Measurements from ENCODE around the gene GALNT5. TPM values are rescaled to one million over a fixed set of nuclear protein-coding genes. Genes with fewer than 3 reads are reported as not detected.

GALNT5 gene
- total RNA-seq, 2 donors from 2014 or later: not detected

- H3K9me3 Mint-ChIP-seq: peaks cover 0 to 2% of the 10 kb centered on the region in 2 donors
- H3K4me1 Mint-ChIP-seq (ENCODE audit: low read depth): no peaks in the 10 kb centered on the region
- no peak overlapping the region for H3K4me3 Mint-ChIP-seq
- DNase-seq: no peak
- peaks cover 0 to 4% of the 10 kb centered on the region in 2 donors for H3K36me3 Mint-ChIP-seq (ENCODE audit: insufficient read depth in 2 of 2)
- no peak overlapping the region for H3K27ac Mint-ChIP-seq
- no peak for ATAC-seq (replicated peaks in 1 of 2)
- H3K27me3 Mint-ChIP-seq (ENCODE audit: low read depth): peaks cover 35% of the 10 kb centered on the region
Measured at GRCh38 chr2:157281316-157281715, 23.8 kb downstream of the GALNT5 start.

GRCh38 chr2:157283468-157283867 is 26.0 kb downstream of the GALNT5 start:
- Mint-ChIP-seq H3K4me3 (no peak overlapping the region), H3K27ac (no peak overlapping the region), H3K9me3 (no peaks in the 10 kb centered on the region), H3K36me3 (ENCODE audit: insufficient read depth in 2 of 2) (peaks cover 0 to 2% of the 10 kb centered on the region in 2 donors), H3K27me3 (ENCODE audit: low read depth) (peaks cover 22% of the 10 kb centered on the region), H3K4me1 (ENCODE audit: low read depth) (no peaks in the 10 kb centered on the region)
- no peak for DNase-seq
- ATAC-seq (replicated peaks in 1 of 2): no peak

GRCh38 chr2:157287160-157287559 is 29.7 kb downstream of the GALNT5 start:
- ATAC-seq (replicated peaks in 1 of 2) (no peak), DNase-seq (no peak)
- H3K27me3 Mint-ChIP-seq (ENCODE audit: low read depth): peaks cover 7% of the 10 kb centered on the region
- no peak overlapping the region for H3K4me3 Mint-ChIP-seq
- no peaks in the 10 kb centered on the region for H3K4me1 Mint-ChIP-seq (ENCODE audit: low read depth)
- H3K9me3 Mint-ChIP-seq: no peaks in the 10 kb centered on the region
- no peaks in the 10 kb centered on the region for H3K36me3 Mint-ChIP-seq (ENCODE audit: insufficient read depth in 2 of 2)
- H3K27ac Mint-ChIP-seq: no peak overlapping the region

GRCh38 chr2:157290525-157290924 is 33.0 kb downstream of the GALNT5 start:
- H3K4me1 Mint-ChIP-seq (ENCODE audit: low read depth): no peaks in the 10 kb centered on the region
- no peaks in the 10 kb centered on the region for H3K9me3 Mint-ChIP-seq
- DNase-seq (no peak), ATAC-seq (replicated peaks in 1 of 2) (no peak)
- no peak overlapping the region for H3K27ac Mint-ChIP-seq
- no peak overlapping the region for H3K4me3 Mint-ChIP-seq
- no peaks in the 10 kb centered on the region for H3K36me3 Mint-ChIP-seq (ENCODE audit: insufficient read depth in 2 of 2)
- peaks cover 7% of the 10 kb centered on the region for H3K27me3 Mint-ChIP-seq (ENCODE audit: low read depth)

- no peaks in the 10 kb centered on the region for H3K36me3 Mint-ChIP-seq (ENCODE audit: insufficient read depth in 2 of 2)
- H3K27me3 Mint-ChIP-seq (ENCODE audit: low read depth): peaks cover 7% of the 10 kb centered on the region
- no peak overlapping the region for H3K4me3 Mint-ChIP-seq
- DNase-seq: no peak
- ATAC-seq (replicated peaks in 1 of 2): no peak
- no peaks in the 10 kb centered on the region for H3K4me1 Mint-ChIP-seq (ENCODE audit: low read depth)
- no peaks in the 10 kb centered on the region for H3K9me3 Mint-ChIP-seq
- H3K27ac Mint-ChIP-seq: no peak overlapping the region
Measured at GRCh38 chr2:157291018-157291417, 33.5 kb downstream of the GALNT5 start.

- Mint-ChIP-seq H3K9me3 (no peaks in the 10 kb centered on the region), H3K27ac (no peak overlapping the region), H3K27me3 (ENCODE audit: low read depth) (peaks cover 11% of the 10 kb centered on the region), H3K4me3 (no peak overlapping the region), H3K36me3 (ENCODE audit: insufficient read depth in 2 of 2) (no peaks in the 10 kb centered on the region), H3K4me1 (ENCODE audit: low read depth) (no peaks in the 10 kb centered on the region)
- DNase-seq (no peak), ATAC-seq (replicated peaks in 1 of 2) (no peak)
Measured at GRCh38 chr2:157292853-157293252, 35.3 kb downstream of the GALNT5 start.

GRCh38 chr2:157296490-157296889 is 39.0 kb downstream of the GALNT5 start:
- no peaks in the 10 kb centered on the region for H3K9me3 Mint-ChIP-seq
- DNase-seq: no peak
- no peak overlapping the region for H3K27ac Mint-ChIP-seq
- peaks cover 2% of the 10 kb centered on the region for H3K4me1 Mint-ChIP-seq (ENCODE audit: low read depth)
- ATAC-seq (replicated peaks in 1 of 2): no peak
- H3K36me3 Mint-ChIP-seq (ENCODE audit: insufficient read depth in 2 of 2): no peaks in the 10 kb centered on the region
- H3K4me3 Mint-ChIP-seq: no peak overlapping the region
- peaks cover 12% of the 10 kb centered on the region for H3K27me3 Mint-ChIP-seq (ENCODE audit: low read depth)

GRCh38 chr2:157296958-157297357 is 39.5 kb downstream of the GALNT5 start:
- H3K4me1 Mint-ChIP-seq (ENCODE audit: low read depth): peaks cover 5% of the 10 kb centered on the region
- H3K4me3 Mint-ChIP-seq: no peak overlapping the region
- no peak for DNase-seq
- ATAC-seq (replicated peaks in 1 of 2): no peak
- no peaks in the 10 kb centered on the region for H3K36me3 Mint-ChIP-seq (ENCODE audit: insufficient read depth in 2 of 2)
- no peaks in the 10 kb centered on the region for H3K9me3 Mint-ChIP-seq
- H3K27me3 Mint-ChIP-seq (ENCODE audit: low read depth): peaks cover 12% of the 10 kb centered on the region
- H3K27ac Mint-ChIP-seq: no peak overlapping the region

GRCh38 chr2:157301307-157301706 is 43.8 kb downstream of the GALNT5 start:
- Mint-ChIP-seq H3K27ac (no peak overlapping the region), H3K4me3 (no peak overlapping the region), H3K9me3 (no peaks in the 10 kb centered on the region), H3K36me3 (ENCODE audit: insufficient read depth in 2 of 2) (no peaks in the 10 kb centered on the region), H3K27me3 (ENCODE audit: low read depth) (peaks cover 12% of the 10 kb centered on the region), H3K4me1 (ENCODE audit: low read depth) (peaks cover 22% of the 10 kb centered on the region)
- no peak for DNase-seq
- ATAC-seq (replicated peaks in 1 of 2): no peak

- peak; percentile 21 to 30 for DNase-seq
- peaks cover 35% of the 10 kb centered on the region for H3K4me1 Mint-ChIP-seq (ENCODE audit: low read depth)
- no peaks in the 10 kb centered on the region for H3K9me3 Mint-ChIP-seq
- peak; percentile 71 to 78 for ATAC-seq (replicated peaks in 1 of 2)
- H3K27me3 Mint-ChIP-seq (ENCODE audit: low read depth): peaks cover 4% of the 10 kb centered on the region
- H3K36me3 Mint-ChIP-seq (ENCODE audit: insufficient read depth in 2 of 2): no peaks in the 10 kb centered on the region
- H3K27ac Mint-ChIP-seq: no peak overlapping the region
- no peak overlapping the region for H3K4me3 Mint-ChIP-seq
Measured at GRCh38 chr2:157302492-157303099, 45.1 kb downstream of the GALNT5 start.

GRCh38 chr2:157303612-157304011 is 46.1 kb downstream of the GALNT5 start:
- ATAC-seq (replicated peaks in 1 of 2): no peak
- H3K4me1 Mint-ChIP-seq (ENCODE audit: low read depth): peaks cover 35% of the 10 kb centered on the region

GRCh38 chr2:157304811-157305722 is 47.6 kb downstream of the GALNT5 start:
- no peak overlapping the region for H3K4me3 Mint-ChIP-seq
- DNase-seq (no peak), ATAC-seq (replicated peaks in 1 of 2) (no peak)
- no peaks in the 10 kb centered on the region for H3K9me3 Mint-ChIP-seq
- H3K36me3 Mint-ChIP-seq (ENCODE audit: insufficient read depth in 2 of 2): no peaks in the 10 kb centered on the region
- peaks cover 41% of the 10 kb centered on the region for H3K4me1 Mint-ChIP-seq (ENCODE audit: low read depth)
- no peak overlapping the region for H3K27ac Mint-ChIP-seq
- no peaks in the 10 kb centered on the region for H3K27me3 Mint-ChIP-seq (ENCODE audit: low read depth)

More at GRCh38 chr2:157303612-157304011, 46.1 kb downstream of the GALNT5 start:
- Mint-ChIP-seq H3K4me3 (no peak overlapping the region), H3K36me3 (ENCODE audit: insufficient read depth in 2 of 2) (no peaks in the 10 kb centered on the region), H3K27me3 (ENCODE audit: low read depth) (no peaks in the 10 kb centered on the region), H3K27ac (no peak overlapping the region), H3K9me3 (no peaks in the 10 kb centered on the region)
- DNase-seq: no peak

- Mint-ChIP-seq H3K9me3 (no peaks in the 10 kb centered on the region), H3K27ac (no peak overlapping the region), H3K4me3 (no peak overlapping the region), H3K36me3 (ENCODE audit: insufficient read depth in 2 of 2) (no peaks in the 10 kb centered on the region), H3K27me3 (ENCODE audit: low read depth) (no peaks in the 10 kb centered on the region), H3K4me1 (ENCODE audit: low read depth) (peaks cover 47% of the 10 kb centered on the region)
- ATAC-seq (replicated peaks in 1 of 2): no peak
- DNase-seq: no peak
Measured at GRCh38 chr2:157305723-157306110, 48.2 kb downstream of the GALNT5 start.

All from activated T-cell treated with anti-CD3 and anti-CD28 coated beads, Interleukin-2, amount 50 U/mL, for 72 hours (primary cell).